ENCODE results near the gene RPS23.
A peak's percentile ranks its signal among the peaks of the same experiment; 100 is the strongest.
"Not testable (repeated sequence)": the region's sequence is repeated elsewhere in the genome, so short reads cannot be mapped to it uniquely, and the experiment has no call there.

Gene RPS23

DNA sequence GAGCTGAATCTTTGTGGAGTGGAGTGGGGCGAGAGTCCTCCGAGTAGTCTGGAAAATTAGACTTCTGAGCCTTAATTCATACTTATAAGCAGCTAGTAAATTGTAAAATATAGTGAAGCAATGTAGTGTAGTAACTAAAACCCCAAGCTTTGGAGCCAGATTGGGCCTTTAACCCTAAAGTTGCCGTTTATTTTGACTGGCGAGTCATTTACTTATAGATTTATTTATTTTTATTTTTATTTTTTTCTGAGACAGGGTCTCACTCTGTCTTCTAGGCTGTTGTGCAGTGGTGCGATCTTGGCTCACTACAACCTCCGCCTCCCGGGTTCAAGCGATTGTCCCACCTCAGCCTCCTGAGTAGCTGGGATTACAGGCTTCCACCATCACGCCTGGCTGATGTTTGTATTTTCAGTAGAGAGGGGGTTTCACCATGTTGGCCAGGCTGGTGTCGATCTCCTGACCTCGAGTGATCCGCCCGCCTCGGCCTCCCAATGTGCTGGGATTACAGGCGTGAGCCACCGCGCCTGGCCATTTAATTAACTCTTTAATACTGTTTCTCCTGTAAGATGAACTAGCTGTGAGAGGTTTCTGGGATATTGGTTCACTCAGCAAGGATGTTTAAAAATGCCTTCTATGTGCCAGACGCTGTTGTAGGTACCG lies 687 bp upstream of the RPS23 start:
- TF ChIP-seq, protein P1, sequence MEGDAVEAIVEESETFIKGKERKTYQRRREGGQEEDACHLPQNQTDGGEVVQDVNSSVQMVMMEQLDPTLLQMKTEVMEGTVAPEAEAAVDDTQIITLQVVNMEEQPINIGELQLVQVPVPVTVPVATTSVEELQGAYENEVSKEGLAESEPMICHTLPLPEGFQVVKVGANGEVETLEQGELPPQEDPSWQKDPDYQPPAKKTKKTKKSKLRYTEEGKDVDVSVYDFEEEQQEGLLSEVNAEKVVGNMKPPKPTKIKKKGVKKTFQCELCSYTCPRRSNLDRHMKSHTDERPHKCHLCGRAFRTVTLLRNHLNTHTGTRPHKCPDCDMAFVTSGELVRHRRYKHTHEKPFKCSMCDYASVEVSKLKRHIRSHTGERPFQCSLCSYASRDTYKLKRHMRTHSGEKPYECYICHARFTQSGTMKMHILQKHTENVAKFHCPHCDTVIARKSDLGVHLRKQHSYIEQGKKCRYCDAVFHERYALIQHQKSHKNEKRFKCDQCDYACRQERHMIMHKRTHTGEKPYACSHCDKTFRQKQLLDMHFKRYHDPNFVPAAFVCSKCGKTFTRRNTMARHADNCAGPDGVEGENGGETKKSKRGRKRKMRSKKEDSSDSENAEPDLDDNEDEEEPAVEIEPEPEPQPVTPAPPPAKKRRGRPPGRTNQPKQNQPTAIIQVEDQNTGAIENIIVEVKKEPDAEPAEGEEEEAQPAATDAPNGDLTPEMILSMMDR (conservative IDR thresholded peaks at IDR 0.05; ENCODE audit: control insufficient read depth, insufficient read depth, low read depth, low read length) = no peak
- H3K4me3 ChIP-seq (ENCODE audit: control insufficient read depth, low read depth, low read length) = peak overlapping the region; percentile 99
- no peak for DNase-seq (ENCODE audit: low read depth)

DNA sequence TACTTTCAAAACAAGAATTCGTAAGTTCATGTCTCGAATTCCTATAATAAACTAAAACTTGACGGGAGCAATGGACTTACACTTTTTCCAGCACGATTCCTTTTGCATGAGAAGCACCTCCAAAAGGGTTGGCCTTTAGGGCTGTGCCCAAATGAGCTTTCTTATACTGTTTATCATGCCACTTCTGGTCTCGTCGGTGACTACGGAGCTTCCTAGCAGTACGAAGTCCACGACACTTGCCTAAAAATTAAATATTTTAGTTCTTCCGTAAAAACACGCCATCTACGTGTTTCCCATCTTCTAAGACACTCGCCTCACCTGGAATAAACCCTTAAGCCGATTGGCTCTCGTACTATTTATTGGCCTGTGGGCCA lies 554 bp downstream of the RPS23 start:
- H3K4me3 ChIP-seq (ENCODE audit: control insufficient read depth, low read depth, low read length) = peak overlapping the region; percentile 99
- DNase-seq (ENCODE audit: low read depth) = peak; percentile 10
- TF ChIP-seq, protein P1 (conservative IDR thresholded peaks at IDR 0.05; ENCODE audit: control insufficient read depth, insufficient read depth, low read depth, low read length) = no peak

DNA sequence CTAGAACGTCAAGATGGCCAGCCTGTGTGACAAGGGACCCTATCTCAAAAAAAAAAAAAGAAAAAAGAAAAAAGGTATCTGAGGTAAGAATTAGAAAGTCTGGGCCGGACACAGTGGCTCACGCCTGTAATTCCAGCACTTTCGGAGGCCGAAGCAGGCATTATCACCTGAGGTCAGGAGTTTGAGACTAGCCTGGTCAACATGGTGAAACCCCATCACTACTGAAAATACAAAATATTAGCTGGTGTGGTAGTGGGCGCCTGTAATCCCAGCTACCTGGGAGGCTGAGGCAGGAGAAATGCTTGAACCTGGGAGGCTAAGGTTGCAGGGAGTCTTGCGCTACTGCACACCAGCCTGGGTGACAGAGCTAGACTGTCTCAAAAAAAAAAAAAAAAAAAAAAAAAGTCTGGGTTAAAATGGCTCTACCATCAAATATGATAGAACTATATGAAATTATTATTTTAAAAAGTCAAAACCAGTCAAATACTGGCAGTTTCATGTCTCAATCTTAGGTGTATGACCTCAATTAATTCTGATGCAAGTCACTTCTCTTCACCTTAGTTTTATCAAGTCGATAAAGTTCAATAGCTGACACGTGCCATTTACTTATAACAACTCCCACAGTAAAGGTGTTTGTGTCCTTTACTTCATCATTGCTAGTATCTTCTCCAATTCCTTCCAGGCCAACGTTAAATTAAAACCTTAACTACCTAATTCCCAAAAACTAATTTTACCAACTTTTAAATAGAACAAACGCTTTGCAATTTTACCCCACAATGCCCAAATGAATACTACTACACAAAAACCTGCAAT lies 1.1 kb downstream of the RPS23 start:
- H3K4me3 ChIP-seq (ENCODE audit: control insufficient read depth, low read depth, low read length) = peak overlapping the region; percentile 99
- TF ChIP-seq, protein P1 (conservative IDR thresholded peaks at IDR 0.05; ENCODE audit: control insufficient read depth, insufficient read depth, low read depth, low read length) = no peak
- DNase-seq (ENCODE audit: low read depth) = peak; percentile 19

DNA sequence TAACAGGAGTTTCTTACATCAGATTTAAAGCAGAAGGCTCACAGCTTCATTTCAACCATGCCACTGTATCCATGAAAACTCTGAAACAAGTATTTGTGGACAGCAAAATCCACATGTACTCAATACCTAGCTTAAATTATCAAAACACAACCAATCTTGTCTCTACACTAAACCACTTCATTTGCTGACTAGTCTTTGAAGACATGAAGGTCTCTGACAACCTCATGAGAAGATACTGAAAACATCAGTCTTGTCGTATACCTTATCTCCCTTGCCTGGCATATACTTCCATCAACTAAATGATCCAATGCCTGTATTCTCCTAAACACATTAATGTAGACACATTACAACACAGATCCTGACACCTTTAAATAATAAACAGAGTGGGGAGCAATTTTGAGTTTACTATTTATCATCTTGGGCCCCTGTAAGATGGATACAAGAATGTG lies 2.9 kb downstream of the RPS23 start:
- peak; percentile 15 for DNase-seq (ENCODE audit: low read depth)
- TF ChIP-seq, protein P1 (conservative IDR thresholded peaks at IDR 0.05; ENCODE audit: control insufficient read depth, insufficient read depth, low read depth, low read length) = no peak
- no peak overlapping the region for H3K4me3 ChIP-seq (ENCODE audit: control insufficient read depth, low read depth, low read length)

DNA sequence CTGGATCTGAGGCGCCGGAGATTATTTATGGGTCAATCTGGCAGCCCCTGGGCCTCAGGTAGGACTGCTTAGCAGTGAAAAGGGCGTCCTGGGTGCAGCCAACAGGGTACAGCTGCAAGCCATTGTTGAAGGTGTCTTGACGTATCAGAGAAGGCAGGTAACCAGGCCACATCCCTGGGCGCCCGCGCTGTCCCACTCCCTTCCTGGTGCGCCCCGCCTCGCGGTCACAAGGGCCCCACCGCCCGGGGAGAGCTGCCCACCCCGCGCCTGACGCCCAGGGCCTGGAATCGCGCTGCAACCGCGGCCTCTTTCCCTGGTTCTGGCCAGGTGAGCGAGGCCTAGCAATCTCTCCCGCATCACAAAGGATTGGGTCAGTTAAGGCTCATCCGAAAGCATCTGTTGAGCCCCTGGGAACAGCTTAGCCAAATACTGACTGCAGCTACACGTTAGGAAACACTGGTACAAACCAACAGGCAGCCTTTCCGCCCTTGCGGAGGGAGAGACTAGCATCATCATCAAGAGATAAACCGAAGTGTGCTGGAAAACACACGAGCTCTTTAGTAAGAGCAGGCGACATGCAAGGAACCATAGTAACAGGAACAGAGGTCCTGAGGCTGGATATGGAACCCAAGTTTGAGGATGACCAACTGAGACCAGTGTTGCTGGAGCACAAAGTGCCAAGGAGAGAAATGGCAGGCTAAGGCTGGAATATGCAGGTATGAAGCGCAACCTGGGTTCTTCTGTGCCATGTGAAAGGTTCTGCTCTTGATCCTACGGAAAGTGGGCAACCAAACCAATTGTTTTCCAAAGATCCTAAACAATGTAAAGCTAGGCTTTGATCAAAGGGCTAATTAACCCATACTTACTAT lies 3.6 kb downstream of the RPS23 start:
- TF ChIP-seq, protein P1 (conservative IDR thresholded peaks at IDR 0.05; ENCODE audit: control insufficient read depth, insufficient read depth, low read depth, low read length) = no peak
- DNase-seq (ENCODE audit: low read depth) = peak; percentile 35
- no peak overlapping the region for H3K4me3 ChIP-seq (ENCODE audit: control insufficient read depth, low read depth, low read length)

DNA sequence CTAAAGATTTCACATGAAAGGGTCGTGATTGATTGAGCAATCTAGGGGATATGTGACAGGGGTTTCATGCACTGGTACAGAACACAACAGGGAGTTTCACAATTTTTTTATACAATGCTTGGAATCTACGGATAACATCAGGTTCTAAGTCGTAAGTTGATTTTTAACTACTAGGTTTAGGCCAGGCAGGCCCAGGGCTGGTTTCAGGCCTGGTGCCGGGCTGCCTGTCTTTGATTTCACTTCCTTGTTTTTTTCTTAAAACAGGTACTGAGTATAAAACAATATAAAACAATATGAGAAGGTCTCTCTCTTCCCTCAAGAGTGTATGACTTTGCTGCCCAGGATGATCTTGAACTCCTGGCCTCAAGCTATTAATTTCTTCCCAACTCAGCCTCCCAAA lies 4.7 kb downstream of the RPS23 start:
- H3K4me3 ChIP-seq (ENCODE audit: control insufficient read depth, low read depth, low read length); DNase-seq (ENCODE audit: low read depth): not testable (repeated sequence)

DNA sequence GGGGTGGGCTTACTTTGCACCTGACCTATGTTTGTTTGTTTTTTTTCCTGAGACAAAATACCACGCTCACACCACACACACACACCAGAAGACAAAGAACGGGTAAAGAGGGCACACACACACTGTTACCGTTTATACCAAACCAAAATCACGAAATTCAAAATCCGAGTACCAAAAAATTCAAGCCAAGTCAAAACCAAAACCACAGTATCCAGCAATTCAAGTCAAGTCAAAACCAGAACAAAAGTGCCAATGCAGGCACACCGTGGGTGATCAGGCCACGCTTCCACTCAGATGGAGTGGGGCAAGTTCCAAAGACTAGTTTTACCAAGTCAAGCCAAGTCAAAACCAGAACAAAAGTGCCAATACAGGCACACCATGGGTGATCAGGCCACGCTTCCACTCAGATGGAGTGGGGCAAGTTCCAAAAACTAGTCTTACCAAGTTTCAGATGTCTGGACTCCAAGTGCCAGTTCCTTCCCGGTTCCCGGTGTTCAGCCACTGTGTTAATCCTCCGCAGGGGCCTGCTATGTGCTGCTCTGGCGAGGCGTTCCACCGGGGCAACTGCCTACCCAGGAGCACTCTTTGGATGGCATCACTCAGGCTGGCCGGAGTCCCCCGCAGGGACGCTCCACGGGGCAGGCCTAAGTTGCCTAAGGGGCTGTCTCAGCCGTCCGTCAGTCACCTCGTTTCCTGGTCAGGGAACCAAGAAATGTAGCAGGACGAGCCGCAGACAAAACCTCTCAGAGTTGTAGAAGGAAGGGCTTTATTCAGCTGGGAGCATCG lies 5.4 kb downstream of the RPS23 start:
- not testable (repeated sequence) for H3K4me3 ChIP-seq (ENCODE audit: control insufficient read depth, low read depth, low read length); DNase-seq (ENCODE audit: low read depth)

DNA sequence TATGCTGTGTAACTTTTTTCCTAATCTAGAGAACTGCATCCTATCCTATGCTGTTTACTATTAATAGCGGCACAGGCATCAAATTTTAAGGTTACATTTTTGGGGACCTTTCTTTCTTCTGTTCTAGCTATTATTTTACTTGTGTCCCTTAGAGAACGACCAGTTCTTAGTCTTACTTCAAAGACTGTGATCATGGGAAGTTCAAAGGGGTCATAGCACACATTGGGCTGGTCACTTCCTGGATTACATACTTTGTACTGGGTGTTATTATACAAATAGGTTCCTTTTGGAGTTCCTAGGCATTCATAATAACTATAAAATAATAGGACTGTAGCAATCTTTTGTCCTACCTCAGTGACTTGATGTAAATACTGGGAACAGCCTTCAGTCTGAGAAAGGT lies 8.8 kb downstream of the RPS23 start:
- H3K4me3 ChIP-seq (ENCODE audit: control insufficient read depth, low read depth, low read length); DNase-seq (ENCODE audit: low read depth): not testable (repeated sequence)

DNA sequence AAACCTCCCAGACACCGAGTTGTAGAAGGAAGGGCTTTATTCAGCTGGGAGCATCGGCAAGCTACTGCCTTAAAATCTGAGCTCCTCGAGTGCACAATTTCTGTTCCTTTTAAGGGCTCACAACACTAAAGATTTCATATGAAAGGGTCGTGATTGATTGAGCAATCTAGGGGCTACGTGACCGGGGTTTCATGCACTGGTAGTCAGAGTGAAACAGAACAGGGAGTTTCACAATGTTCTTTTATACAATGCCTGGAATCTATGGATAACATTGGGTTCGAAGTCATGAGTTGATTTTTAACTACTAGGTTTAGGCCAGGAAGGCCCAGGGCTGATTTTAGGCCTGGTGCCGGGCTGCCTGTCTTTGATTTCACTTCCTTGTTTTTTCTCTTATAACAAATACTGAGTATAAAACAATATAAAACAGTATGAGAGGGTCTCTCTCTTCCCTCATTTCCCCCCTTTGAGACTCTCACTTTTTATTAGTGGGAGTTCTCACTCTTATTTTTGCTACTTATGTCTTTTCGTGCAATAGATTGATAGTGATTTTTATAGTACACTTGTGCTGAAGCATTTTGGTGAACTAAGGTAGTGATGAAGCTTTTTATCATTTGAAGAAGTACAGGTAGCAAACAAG lies 10.7 kb downstream of the RPS23 start:
- not testable (repeated sequence) for H3K4me3 ChIP-seq (ENCODE audit: control insufficient read depth, low read depth, low read length); DNase-seq (ENCODE audit: low read depth)
